Measurements from ENCODE around the gene DGKQ. TPM values are rescaled to one million over a fixed set of nuclear protein-coding genes. Genes with fewer than 3 reads are reported as not detected.

The DGKQ gene
- total RNA-seq, 4 donors from 2014 or later, result 4.8 to 10.2 (median 8.1) TPM

- no peak for ATAC-seq (ENCODE audit: low FRiP score)
- no peak for TF ChIP-seq CTCF (IDR thresholded peaks at IDR 0.05)
- DNase-seq (ENCODE audit: low spot score), result no peak
These were observed 40.1 kb upstream of the DGKQ start for GRCh38 chr4:1013225-1014073.

- no peak for TF ChIP-seq CTCF (IDR thresholded peaks at IDR 0.05)
- ATAC-seq (ENCODE audit: low FRiP score), result no peak
- DNase-seq (ENCODE audit: low spot score), result no peak
These were observed 38.8 kb upstream of the DGKQ start for GRCh38 chr4:1012034-1012739.

GRCh38 chr4:1011666-1012033 is 38.3 kb upstream of the DGKQ start:
- ATAC-seq (ENCODE audit: low FRiP score), result peak; percentile 0
- no peak for DNase-seq (ENCODE audit: low spot score)
- no peak for TF ChIP-seq CTCF (IDR thresholded peaks at IDR 0.05)

- DNase-seq (ENCODE audit: low spot score) (peak; percentile 82), ATAC-seq (ENCODE audit: low FRiP score) (peak; percentile 55)
- no peak for TF ChIP-seq CTCF (IDR thresholded peaks at IDR 0.05)
These were observed 37.8 kb upstream of the DGKQ start, which contains the start of gene FGFRL1 for GRCh38 chr4:1011022-1011665. TSS of gene FGFRL1 (plus strand) at chr4:1011626. CDS start at chr4:1012486, 860 bp downstream.

GRCh38 chr4:1010395-1011021 is 37.1 kb upstream of the DGKQ start:
- peak; percentile 61 for DNase-seq (ENCODE audit: low spot score)
- peak; percentile 64 for ATAC-seq (ENCODE audit: low FRiP score)
- TF ChIP-seq CTCF (IDR thresholded peaks at IDR 0.05), result no peak

- TF ChIP-seq CTCF (IDR thresholded peaks at IDR 0.05), result no peak
- DNase-seq (ENCODE audit: low spot score), result no peak
- ATAC-seq (ENCODE audit: low FRiP score), result peak; percentile 41
These were observed 36.4 kb upstream of the DGKQ start for GRCh38 chr4:1009542-1010394.

Data from omental fat pad (tissue), 4 donors.